OCI-LY1 (cell line): ENCODE results near the gene GALNT9.

Experiments
- H2AFZ ChIP-seq: fragments of 200-600 bp; sonication (generic), shearing (Covaris generic); 2 replicates; pipeline ENCODE4 v1.6.0; 2014; ENCODE audit warnings: antibody characterized with exemption, mild to moderate bottlenecking, low read length
- H3F3A ChIP-seq: fragments of 200-600 bp; sonication (generic), shearing (Covaris generic); 2 replicates; pipeline ENCODE4 v1.6.0; 2014; ENCODE audit warnings: mild to moderate bottlenecking, antibody characterized with exemption, low read length, moderate library complexity; ENCODE audit not compliant: insufficient read depth
- H3K27ac ChIP-seq: fragments of 200-600 bp; sonication (generic); 2 replicates; pipeline ENCODE4 v1.5.1; 2014; ENCODE audit warnings: low read length, mixed run types, mild to moderate bottlenecking, low read depth; ENCODE audit not compliant: poor library complexity, severe bottlenecking
- H3K27me3 ChIP-seq: fragments of 200-600 bp; sonication (generic); 2 replicates; pipeline ENCODE4 v1.6.0; 2014; ENCODE audit warnings: antibody characterized with exemption, mild to moderate bottlenecking, low read length, moderate library complexity; ENCODE audit not compliant: insufficient read depth
- H3K36me3 ChIP-seq: fragments of 200-600 bp; sonication (generic); 2 replicates; pipeline ENCODE4 v1.6.1; 2014; ENCODE audit warnings: mild to moderate bottlenecking, antibody characterized with exemption, low read length, moderate library complexity, mixed read lengths; ENCODE audit not compliant: insufficient read depth
- H3K4me1 ChIP-seq: fragments of 200-600 bp; sonication (generic); 2 replicates; pipeline ENCODE4 v1.5.1; 2014; ENCODE audit warnings: mild to moderate bottlenecking, low read length, moderate library complexity; ENCODE audit not compliant: insufficient read depth, severe bottlenecking
- H3K4me2 ChIP-seq: fragments of 200-600 bp; sonication (generic), shearing (Covaris generic); 2 replicates; pipeline ENCODE4 v1.6.1; 2014; ENCODE audit warnings: low read length
- H3K4me3 ChIP-seq: fragments of 200-600 bp; sonication (generic); 2 replicates; pipeline ENCODE4 v1.5.1; 2014; ENCODE audit warnings: low read length, low read depth, mild to moderate bottlenecking, mixed read lengths; ENCODE audit not compliant: poor library complexity, severe bottlenecking
- H3K79me2 ChIP-seq: fragments of 200-600 bp; shearing (Covaris generic); 2 replicates; pipeline ENCODE4 v1.6.1; 2016; ENCODE audit warnings: mixed run types, low read length, mixed read lengths; ENCODE audit not compliant: insufficient read depth
- H3K9ac ChIP-seq: fragments of 200-600 bp; sonication (generic), shearing (Covaris generic); 2 replicates; pipeline ENCODE4 v1.6.1; 2014; ENCODE audit warnings: mild to moderate bottlenecking, low read length, mixed read lengths
- H3K9me2 ChIP-seq: fragments of 200-600 bp; sonication (generic), shearing (Covaris generic); 2 replicates; pipeline ENCODE4 v1.6.1; 2014; ENCODE audit warnings: low read depth, mild to moderate bottlenecking, low read length, mixed read lengths
- H3K9me3 ChIP-seq: fragments of 200-600 bp; shearing (Covaris generic); 2 replicates; pipeline ENCODE4 v1.6.1; 2014; ENCODE audit warnings: low read length, mixed read lengths
- H4K20me1 ChIP-seq: fragments of 200-600 bp; sonication (generic), shearing (Covaris generic); 2 replicates; pipeline ENCODE4 v1.6.0; 2016; ENCODE audit warnings: mild to moderate bottlenecking, low read length; ENCODE audit not compliant: insufficient read depth
- CTCF ChIP-seq: fragments of 200-600 bp; sonication (generic), shearing (Covaris generic); IDR thresholded peaks from 2 replicates; pipeline ENCODE4 v1.5.1; 2017; ENCODE audit warnings: mild to moderate bottlenecking, antibody characterized with exemption, low read length, moderate library complexity, mixed read lengths
- EZH2 ChIP-seq: fragments of 200-600 bp; sonication (generic), shearing (Covaris generic); IDR thresholded peaks from 2 replicates; pipeline ENCODE4 v1.8.0; 2017; ENCODE audit warnings: borderline replicate concordance, mixed run types, mild to moderate bottlenecking, antibody characterized with exemption, low read length, moderate library complexity, mixed read lengths

The GALNT9 gene

GRCh38 chr12:132154341-132154761, 175.0 kb downstream of the GALNT9 start:
- Histone ChIP-seq H3K9me3 (peaks cover 3% of the 10 kb centered on the region; the same call in 1 of the 2 replicates), H3K27me3 (no peaks in the 10 kb centered on the region), H3K4me3 (no peak overlapping the region), H3F3A (peaks cover 12% of the 10 kb centered on the region; the same call in 1 of the 2 replicates), H3K4me2 (no peak overlapping the region), H3K36me3 (peaks cover 45% of the 10 kb centered on the region), H4K20me1 (no peaks in the 10 kb centered on the region), H3K4me1 (no peaks in the 10 kb centered on the region), H2AFZ (no peak overlapping the region), H3K79me2 (no peaks in the 10 kb centered on the region), H3K9ac (no peak overlapping the region), H3K9me2 (no peaks in the 10 kb centered on the region), H3K27ac (no peak overlapping the region)
- TF ChIP-seq EZH2 = no peak
- TF ChIP-seq CTCF = no peak

DNA sequence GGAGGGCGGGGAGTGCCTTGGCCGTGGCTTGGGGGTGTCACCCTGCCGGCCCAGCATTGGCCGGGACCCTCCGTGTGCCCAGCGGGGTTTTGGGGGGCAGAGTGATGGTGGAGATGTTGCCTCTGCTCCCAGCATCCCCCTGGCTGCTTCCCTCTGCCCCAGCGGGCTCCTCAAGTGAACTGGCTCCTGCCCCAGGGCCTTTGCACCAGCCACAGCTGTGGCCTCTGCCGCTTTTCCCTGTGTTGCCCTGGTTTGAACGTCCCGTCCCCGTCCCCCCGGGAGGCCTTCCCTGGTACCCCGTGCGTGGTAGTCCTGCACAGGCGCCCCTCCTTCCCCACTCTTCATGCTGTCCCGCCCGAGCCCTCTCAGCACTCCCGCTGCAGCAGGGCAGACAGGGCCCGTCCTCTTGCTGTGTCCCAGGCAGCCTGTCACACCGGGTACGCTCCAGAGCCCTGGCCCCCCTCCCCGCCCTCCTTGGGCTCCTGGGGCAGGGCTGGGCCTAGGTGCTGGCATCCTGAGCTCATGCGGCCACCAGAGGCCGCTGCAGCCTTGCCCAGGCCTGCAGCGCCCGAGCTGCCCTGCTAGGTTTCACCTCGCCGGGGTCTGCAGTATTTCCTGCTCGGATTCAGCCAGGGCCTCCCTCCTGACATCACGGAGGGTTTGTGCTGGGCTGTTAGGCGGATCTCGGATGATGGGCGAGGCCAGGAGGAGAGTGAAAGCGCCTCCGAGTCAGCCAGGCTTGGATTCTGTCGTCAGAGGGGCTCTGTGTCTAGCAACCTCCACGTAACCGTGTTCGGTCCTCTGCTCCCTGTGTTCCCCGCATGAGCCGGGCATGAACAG, 175.7 kb downstream of the GALNT9 start:
- Histone ChIP-seq H3K4me3 (no peak overlapping the region), H3K4me1 (no peaks in the 10 kb centered on the region), H3K9ac (no peak overlapping the region), H3K36me3 (peaks cover 45% of the 10 kb centered on the region), H4K20me1 (no peaks in the 10 kb centered on the region), H2AFZ (no peak overlapping the region), H3K27ac (no peak overlapping the region), H3K9me3 (peaks cover 3% of the 10 kb centered on the region; the same call in 1 of the 2 replicates), H3K79me2 (no peaks in the 10 kb centered on the region), H3K27me3 (no peaks in the 10 kb centered on the region), H3K4me2 (no peak overlapping the region), H3F3A (peaks cover 12% of the 10 kb centered on the region; the same call in 1 of the 2 replicates), H3K9me2 (no peaks in the 10 kb centered on the region)
- no peak for TF ChIP-seq EZH2
- TF ChIP-seq CTCF = peak; percentile 93

DNA sequence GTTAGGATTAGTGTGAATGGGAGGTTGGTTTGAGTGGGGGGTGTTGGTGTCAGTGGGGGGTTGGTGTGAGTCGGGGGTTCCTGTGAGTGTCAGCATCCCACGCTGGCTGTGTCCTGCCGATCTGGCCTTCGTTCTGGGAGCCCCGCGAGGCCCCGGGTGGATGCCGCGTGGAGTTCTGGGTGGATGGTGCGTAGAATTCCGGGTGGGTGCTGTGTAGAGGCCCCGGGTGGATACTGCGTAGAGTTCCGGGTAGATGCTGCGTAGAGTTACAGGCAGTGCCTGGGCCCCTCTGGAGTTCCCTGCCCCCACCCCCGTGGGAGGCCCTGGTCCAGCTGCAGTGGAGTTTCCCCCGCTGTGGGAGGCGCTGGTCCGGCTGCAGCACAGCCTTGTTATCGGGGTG, 176.4 kb downstream of the GALNT9 start:
- Histone ChIP-seq H3K9me2 (no peaks in the 10 kb centered on the region), H3K36me3 (peaks cover 46% of the 10 kb centered on the region), H4K20me1 (no peaks in the 10 kb centered on the region), H3K27ac (no peak overlapping the region), H3K79me2 (no peaks in the 10 kb centered on the region), H3K4me3 (no peak overlapping the region), H3K9ac (no peak overlapping the region), H2AFZ (no peak overlapping the region), H3K4me1 (no peaks in the 10 kb centered on the region), H3K4me2 (no peak overlapping the region), H3K27me3 (no peaks in the 10 kb centered on the region), H3F3A (peaks cover 12% of the 10 kb centered on the region; the same call in 1 of the 2 replicates), H3K9me3 (peaks cover 3% of the 10 kb centered on the region; the same call in 1 of the 2 replicates)
- TF ChIP-seq CTCF (no peak), EZH2 (no peak)
